HG02840 (cell line): ENCODE results near the gene MRAP.

Experiments
- ATAC-seq: cut with Tn5 transposase; IDR thresholded peaks from one replicate; pipeline ENCODE4 v1.9.1; 2021; ENCODE audit warnings: mild to moderate bottlenecking, moderate library complexity, moderate number of reproducible peaks; ENCODE audit not compliant: unreplicated experiment, low FRiP score

The MRAP gene

GRCh38 chr21:32320726-32321125, 22.1 kb downstream of the MRAP start:
- ATAC-seq: no peak

GRCh38 chr21:32321480-32321879, 22.8 kb downstream of the MRAP start:
- no peak for ATAC-seq

GRCh38 chr21:32322103-32322502, 23.4 kb downstream of the MRAP start:
- ATAC-seq: no peak

- no peak for ATAC-seq
These were observed 24.0 kb downstream of the MRAP start for GRCh38 chr21:32322676-32323075.

GRCh38 chr21:32325706-32326105, 27.1 kb downstream of the MRAP start:
- no peak for ATAC-seq

GRCh38 chr21:32328595-32328994, 29.9 kb downstream of the MRAP start:
- no peak for ATAC-seq

GRCh38 chr21:32329331-32329730, 30.7 kb downstream of the MRAP start:
- no peak for ATAC-seq

- ATAC-seq: no peak
These were observed 31.1 kb downstream of the MRAP start for GRCh38 chr21:32329776-32330175.

- ATAC-seq: no peak
These were observed 32.2 kb downstream of the MRAP start for GRCh38 chr21:32330784-32331311.

GRCh38 chr21:32331444-32332305, 33.0 kb downstream of the MRAP start:
- no peak for ATAC-seq

- no peak for ATAC-seq
These were observed 33.9 kb downstream of the MRAP start for GRCh38 chr21:32332463-32332951.

- ATAC-seq: no peak
These were observed 35.5 kb downstream of the MRAP start for GRCh38 chr21:32333953-32334673.

- no peak for ATAC-seq
These were observed 36.4 kb downstream of the MRAP start for GRCh38 chr21:32334980-32335531.

GRCh38 chr21:32335601-32336575, 37.2 kb downstream of the MRAP start:
- no peak for ATAC-seq

GRCh38 chr21:32336711-32337110, 38.1 kb downstream of the MRAP start:
- ATAC-seq: no peak

- ATAC-seq: no peak
These were observed 38.6 kb downstream of the MRAP start for GRCh38 chr21:32337206-32337605.

GRCh38 chr21:32338209-32338921, 39.7 kb downstream of the MRAP start:
- ATAC-seq: no peak

GRCh38 chr21:32340863-32341848, 42.5 kb downstream of the MRAP start:
- ATAC-seq: no peak
